GM23338 (cell line): ENCODE results near the gene IL23R. TPM values are rescaled to one million over a fixed set of nuclear protein-coding genes. Genes with fewer than 3 reads are reported as not detected.

Experiments used
- CREB1 ChIP-seq: fragments of 250-450 bp; sonication (Bioruptor Pico); IDR thresholded peaks from 2 replicates; pipeline ENCODE4 v1.5.0; 2020; ENCODE audit warnings: low read depth, mild to moderate bottlenecking, moderate library complexity
- CTCF ChIP-seq, 2 experiments: fragments of 200-600 bp in 1 of 2; sonication (generic) in 1 of 2; conservative IDR thresholded peaks; 2 replicates each; pipeline versions ENCODE4 v1.5.1 to v1.6.1; 2016 to 2017; ENCODE audit warnings: antibody characterized with exemption in 2 of 2, low read depth in 2 of 2, mild to moderate bottlenecking in 2 of 2, moderate library complexity in 1 of 2
- EZH2 ChIP-seq: fragments of 200-600 bp; sonication (generic); IDR thresholded peaks from one replicate; pipeline ENCODE4 v1.8.0; 2017; ENCODE audit warnings: antibody characterized with exemption, mild to moderate bottlenecking, low read depth; ENCODE audit not compliant: unreplicated experiment
- EZH2phosphoT487 ChIP-seq: fragments of 200-600 bp; sonication (generic); IDR thresholded peaks from one replicate; pipeline ENCODE4 v1.8.1; 2018; ENCODE audit warnings: antibody characterized with exemption; ENCODE audit not compliant: unreplicated experiment
- NANOG ChIP-seq: IDR thresholded peaks from 2 replicates; pipeline ENCODE4 v1.6.1; 2016; ENCODE audit warnings: antibody characterized with exemption, borderline replicate concordance
- ZNF114 ChIP-seq: fragments of 250-450 bp; sonication (Bioruptor Pico); IDR thresholded peaks from 2 replicates; pipeline ENCODE4 v1.5.0; 2020; ENCODE audit warnings: mild to moderate bottlenecking, moderate library complexity
- ZNF331 ChIP-seq: fragments of 250-450 bp; sonication (Bioruptor Pico); IDR thresholded peaks from 2 replicates; pipeline ENCODE4 v1.5.0; 2020; ENCODE audit warnings: low read depth, mild to moderate bottlenecking, moderate library complexity
- ZNF462 ChIP-seq: fragments of 250-450 bp; sonication (Bioruptor Pico); IDR thresholded peaks from 2 replicates; pipeline ENCODE4 v1.5.0; 2020; ENCODE audit warnings: mild to moderate bottlenecking, moderate library complexity
- polyA plus RNA-seq: library from polyadenylated mRNA; unstranded; fragments of >200 nt; fragmentation: Nextera tagmentation; extraction: Ambion mirVana; gene quantifications from 2 replicates; pipeline ENCODE4 v1.2.1, GENCODE V29; 2016
- total RNA-seq: library from RNA; depleted of rRNA; stranded (reverse); fragments of >200 nt; shearing (Covaris generic); gene quantifications from 2 replicates; pipeline ENCODE4 v1.2.3, GENCODE V29; 2014

IL23R gene
- total and polyA plus RNA-seq, 2 experiments from 2014 or later: not detected

GRCh38 chr1:67175530-67176087 is 9.4 kb downstream of the IL23R start (continued):
- TF ChIP-seq ZNF462 (CRISPR knock-in tag) (no peak), ZNF114 (CRISPR knock-in tag) (no peak), ZNF331 (CRISPR knock-in tag) (no peak), EZH2phosphoT487 (no peak), EZH2 (no peak), CTCF (conservative IDR thresholded peaks at IDR 0.05; ENCODE audit: low read depth in 2 of 2) (no peak), NANOG (no peak), CREB1 (CRISPR knock-in tag) (no peak)
